Sigmoid colon (tissue), 7 donors: Measurements from ENCODE around the gene TNXB. TPM values are rescaled to one million over a fixed set of nuclear protein-coding genes. Genes with fewer than 3 reads are reported as not detected.

Experiments used
- DNase-seq: peaks from one replicate; pipeline ENCODE4 v3.0.0-alpha.2; 2019
- H3K27ac ChIP-seq, 4 donors: fragments of 200-600 bp; sonication (generic); one replicate each; pipeline ENCODE4 v1.5.1; 2016 to 2019; ENCODE audit warnings: mild to moderate bottlenecking in 1 of 4
- H3K27me3 ChIP-seq, 3 donors: fragments of 200-600 bp; sonication (generic); one replicate each; pipeline ENCODE4 v1.5.1; 2019; ENCODE audit warnings: mild to moderate bottlenecking in 1 of 3
- H3K36me3 ChIP-seq, 4 donors: fragments of 200-600 bp; sonication (generic); one replicate each; pipeline ENCODE4 v1.5.1; 2016 to 2019
- H3K4me1 ChIP-seq, 4 donors: fragments of 200-600 bp; sonication (generic); one replicate each; pipeline ENCODE4 v1.5.1; 2017 to 2019
- H3K4me3 ChIP-seq, 4 donors: fragments of 200-600 bp; sonication (generic); one replicate each; pipeline ENCODE4 v1.5.1; 2017 to 2019; ENCODE audit warnings: mild to moderate bottlenecking in 2 of 4, moderate library complexity in 1 of 4
- H3K9me3 ChIP-seq, 4 donors: fragments of 200-600 bp in 3 of 4; sonication (generic) in 3 of 4; one replicate each; pipeline versions ENCODE4 v1.5.1 to v1.6.1; 2013 to 2019
- CTCF ChIP-seq, 4 experiments: fragments of 450-650 bp in 3 of 4; fragments of 200-600 bp in 1 of 4; IDR thresholded peaks; one replicate each; pipeline ENCODE4 v1.5.1; 2016 to 2019; ENCODE audit warnings: antibody characterized with exemption in 4 of 4, mild to moderate bottlenecking in 3 of 4, moderate library complexity in 2 of 4
- EP300 ChIP-seq, 4 donors: sonication (generic); formaldehyde crosslinking; IDR thresholded peaks; one replicate each; pipeline ENCODE4 v1.6.1; 2017; ENCODE audit warnings: antibody characterized with exemption in 4 of 4
- POLR2A ChIP-seq, 2 donors: fragments of 450-650 bp; IDR thresholded peaks; one replicate each; pipeline ENCODE4 v1.6.1; 2016; ENCODE audit warnings: antibody characterized with exemption in 2 of 2, mild to moderate bottlenecking in 2 of 2, moderate library complexity in 2 of 2
- POLR2AphosphoS5 ChIP-seq, 4 donors: sonication (generic); formaldehyde crosslinking; IDR thresholded peaks; one replicate each; pipeline ENCODE4 v1.6.1; 2017; ENCODE audit warnings: antibody characterized with exemption in 4 of 4
- WGBS, 2 donors: extraction: QIAGEN DNeasy Blood & Tissue Kit; methylation state at CpG; one replicate each; pipeline ENCODE4 v1.1.7; 2013; 5-methylcytosine and 5-hydroxymethylcytosine counted together
- intact Hi-C: fragments of 100-400 bp; cut with DNase I; formaldehyde crosslinking; loops from one replicate; pipeline ENCODE4 v1.15.1; 2023
- polyA plus RNA-seq, 3 donors: library from polyadenylated mRNA; stranded (reverse); fragments of 200-250 nt; gene quantifications; one replicate each; pipeline ENCODE4 v1.2.3, GENCODE V29; 2013
- total RNA-seq, 4 donors: library from RNA; depleted of rRNA; stranded (reverse); fragments of >200 nt; gene quantifications; one replicate each; pipeline ENCODE4 v1.1.0, GENCODE V29; 2016
- donor health status: healthy with polysubstance abuse.
- donor health status: Bipolar disorder and iron deficiency.
- donor health status: healthy.

TNXB gene
- total and polyA plus RNA-seq, 7 donors: 1.4 to 224 (median 66.0) TPM

DNA sequence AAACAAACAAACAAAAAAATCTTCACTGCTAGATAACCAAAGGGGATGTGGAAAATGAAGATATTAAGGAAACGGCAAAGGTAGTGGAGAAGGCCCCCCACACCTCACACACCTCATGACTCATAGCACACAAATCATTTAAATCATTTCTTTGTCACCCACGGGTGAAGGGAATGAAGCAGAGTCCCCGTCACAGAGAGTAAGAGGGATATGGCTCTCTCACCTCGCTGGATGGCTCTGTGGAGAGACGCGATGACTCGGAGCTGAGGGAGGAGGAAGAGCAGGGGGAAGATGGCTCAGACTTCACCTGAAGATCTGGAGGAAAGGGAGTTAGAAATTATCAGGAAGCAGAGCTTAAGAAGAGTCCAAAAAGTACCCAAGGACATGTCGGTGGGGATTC is 17.7 kb upstream of the TNXB start:
- Histone ChIP-seq H3K9me3 (no peaks in the 10 kb centered on the region), H3K27ac (peak overlapping the region in 2 of 4 donors; percentile 93 to 94), H3K27me3 (no peaks in the 10 kb centered on the region), H3K36me3 (peaks cover 5 to 50% (median 26%) of the 10 kb centered on the region in 4 donors), H3K4me1 (peaks cover 0 to 36% (median 31%) of the 10 kb centered on the region in 4 donors), H3K4me3 (peak overlapping the region in 2 of 4 donors; percentile 81 to 92)
- TF ChIP-seq POLR2AphosphoS5 (IDR thresholded peaks at IDR 0.05) (no peak), EP300 (IDR thresholded peaks at IDR 0.05) (no peak), POLR2A (IDR thresholded peaks at IDR 0.05) (no peak), CTCF (IDR thresholded peaks at IDR 0.05) (no peak)
- DNase-seq: no peak
- intact Hi-C loops: loop anchor here (10.0 kb wide), 1 partner anchor 222 kb away; the partner anchor contains the start of gene ZBTB12
- 45 to 61% methylated on average over 8 of the region's 8 CpGs for WGBS, 2 donors

GRCh38 chr6:32123681-32124080 is 14.5 kb upstream of the TNXB start:
- peaks cover 21 to 76% (median 50%) of the 10 kb centered on the region in 4 donors for H3K36me3 ChIP-seq
- TF ChIP-seq CTCF (IDR thresholded peaks at IDR 0.05): no peak
- no peak for TF ChIP-seq EP300 (IDR thresholded peaks at IDR 0.05)
- no peak for TF ChIP-seq POLR2A (IDR thresholded peaks at IDR 0.05)
- TF ChIP-seq POLR2AphosphoS5 (IDR thresholded peaks at IDR 0.05): no peak
- intact Hi-C loops: loop anchor here (10.0 kb wide), 1 partner anchor 219 kb away; the partner anchor contains the start of gene ZBTB12

GRCh38 chr6:32120573-32121059 is 11.5 kb upstream of the TNXB start:
- H3K4me3 ChIP-seq: no peak overlapping the region
- no peaks in the 10 kb centered on the region for H3K9me3 ChIP-seq
- WGBS, 2 donors: 93 to 96% methylated on average over 12 of the region's 12 CpGs
- no peaks in the 10 kb centered on the region for H3K27me3 ChIP-seq
- H3K27ac ChIP-seq: no peak overlapping the region
- H3K36me3 ChIP-seq: peaks cover 36 to 94% (median 74%) of the 10 kb centered on the region in 4 donors
- TF ChIP-seq POLR2AphosphoS5 (IDR thresholded peaks at IDR 0.05): no peak
- no peak for TF ChIP-seq CTCF (IDR thresholded peaks at IDR 0.05)
- TF ChIP-seq POLR2A (IDR thresholded peaks at IDR 0.05): no peak
- peaks cover 0 to 12% (median 8%) of the 10 kb centered on the region in 4 donors for H3K4me1 ChIP-seq
- intact Hi-C loops: loop anchor here (10.0 kb wide), 1 partner anchor 216 kb away; the partner anchor contains the start of gene ZBTB12
- DNase-seq: no peak

More at GRCh38 chr6:32123681-32124080, 14.5 kb upstream of the TNXB start:
- Histone ChIP-seq H3K27ac (no peak overlapping the region), H3K4me1 (peaks cover 0 to 28% (median 27%) of the 10 kb centered on the region in 4 donors), H3K27me3 (no peaks in the 10 kb centered on the region), H3K4me3 (no peak overlapping the region), H3K9me3 (no peaks in the 10 kb centered on the region)
- no peak for DNase-seq
- WGBS, 2 donors: 92% methylated on average over 4 of the region's 4 CpGs

- TF ChIP-seq POLR2A (IDR thresholded peaks at IDR 0.05) (no peak), CTCF (IDR thresholded peaks at IDR 0.05) (peak; percentile 77 to 93 (median 90)), EP300 (IDR thresholded peaks at IDR 0.05) (no peak), POLR2AphosphoS5 (IDR thresholded peaks at IDR 0.05) (peak in 2 of 4 donors; percentile 34 to 46)
- peaks cover 0 to 18% (median 16%) of the 10 kb centered on the region in 4 donors for H3K4me1 ChIP-seq
- peak; percentile 96 for DNase-seq
- 7 to 26% methylated on average over 17 of the region's 17 CpGs for WGBS, 2 donors
- H3K27me3 ChIP-seq: no peaks in the 10 kb centered on the region
- intact Hi-C loops: loop anchor here (1.0 to 10.0 kb wide), 3 partner anchors 35 to 123 kb away; partner anchors contain the start of gene PPT2
- H3K36me3 ChIP-seq: peaks cover 36 to 88% (median 64%) of the 10 kb centered on the region in 4 donors
- peak overlapping the region; percentile 52 to 69 (median 63) for H3K27ac ChIP-seq
- H3K4me3 ChIP-seq: no peak overlapping the region
- no peaks in the 10 kb centered on the region for H3K9me3 ChIP-seq
Measured at GRCh38 chr6:32118782-32119628, 9.9 kb upstream of the TNXB start.
